HG02610 (cell line): ENCODE data around the gene LIN37.
"Not testable (repeated sequence)": the region's sequence is repeated elsewhere in the genome, so short reads cannot be mapped to it uniquely, and the experiment has no call there.

ENCODE experiments used
- ATAC-seq: cut with Tn5 transposase; IDR thresholded peaks from one replicate; pipeline ENCODE4 v1.9.1; 2021; ENCODE audit warnings: mild to moderate bottlenecking, moderate library complexity; ENCODE audit not compliant: unreplicated experiment

LIN37 gene

DNA sequence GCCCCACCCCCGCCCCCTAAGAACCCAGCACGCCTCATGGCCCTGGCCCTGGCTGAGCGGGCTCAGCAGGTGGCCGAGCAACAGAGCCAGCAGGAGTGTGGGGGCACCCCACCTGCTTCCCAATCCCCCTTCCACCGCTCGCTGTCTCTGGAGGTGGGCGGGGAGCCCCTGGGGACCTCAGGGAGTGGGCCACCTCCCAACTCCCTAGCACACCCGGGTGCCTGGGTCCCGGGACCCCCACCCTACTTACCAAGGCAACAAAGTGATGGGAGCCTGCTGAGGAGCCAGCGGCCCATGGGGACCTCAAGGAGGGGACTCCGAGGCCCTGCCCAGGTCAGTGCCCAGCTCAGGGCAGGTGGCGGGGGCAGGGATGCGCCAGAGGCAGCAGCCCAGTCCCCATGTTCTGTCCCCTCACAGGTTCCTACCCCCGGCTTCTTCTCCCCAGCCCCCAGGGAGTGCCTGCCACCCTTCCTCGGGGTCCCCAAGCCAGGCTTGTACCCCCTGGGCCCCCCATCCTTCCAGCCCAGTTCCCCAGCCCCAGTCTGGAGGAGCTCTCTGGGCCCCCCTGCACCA lies 38.9 kb downstream of the LIN37 start:
- ATAC-seq: no peak

DNA sequence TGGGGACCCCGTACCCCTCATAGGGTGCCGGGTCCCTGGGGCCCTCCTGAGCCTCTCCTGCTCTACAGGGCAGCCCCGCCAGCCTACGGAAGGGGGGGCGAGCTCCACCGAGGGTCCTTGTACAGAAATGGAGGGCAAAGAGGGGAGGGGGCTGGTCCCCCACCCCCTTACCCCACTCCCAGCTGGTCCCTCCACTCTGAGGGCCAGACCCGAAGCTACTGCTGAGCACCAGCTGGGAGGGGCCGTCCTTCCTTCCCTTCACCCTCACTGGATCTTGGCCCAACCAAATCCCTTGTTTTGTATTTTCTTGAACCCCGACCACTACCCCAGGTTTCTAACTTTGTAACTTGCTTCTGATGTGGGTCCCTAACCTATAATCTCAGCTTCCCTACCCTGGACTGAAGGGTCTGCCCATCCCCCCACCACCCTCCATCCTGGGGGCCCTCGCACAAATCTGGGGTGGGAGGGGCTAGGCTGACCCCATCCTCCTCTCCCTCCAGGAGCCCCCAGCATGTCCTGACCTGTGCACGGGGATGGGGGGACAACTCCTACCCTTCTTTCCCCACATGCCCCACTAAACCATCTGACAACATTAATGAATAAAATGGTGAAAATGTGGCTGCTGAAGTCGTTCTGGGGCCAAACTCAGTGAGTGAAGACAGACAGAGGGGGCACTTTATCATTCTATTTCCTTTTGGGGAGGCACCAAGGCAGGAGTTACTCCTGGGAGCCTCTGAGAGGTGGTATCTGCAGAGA lies 40.0 kb downstream of the LIN37 start:
- no peak for ATAC-seq

DNA sequence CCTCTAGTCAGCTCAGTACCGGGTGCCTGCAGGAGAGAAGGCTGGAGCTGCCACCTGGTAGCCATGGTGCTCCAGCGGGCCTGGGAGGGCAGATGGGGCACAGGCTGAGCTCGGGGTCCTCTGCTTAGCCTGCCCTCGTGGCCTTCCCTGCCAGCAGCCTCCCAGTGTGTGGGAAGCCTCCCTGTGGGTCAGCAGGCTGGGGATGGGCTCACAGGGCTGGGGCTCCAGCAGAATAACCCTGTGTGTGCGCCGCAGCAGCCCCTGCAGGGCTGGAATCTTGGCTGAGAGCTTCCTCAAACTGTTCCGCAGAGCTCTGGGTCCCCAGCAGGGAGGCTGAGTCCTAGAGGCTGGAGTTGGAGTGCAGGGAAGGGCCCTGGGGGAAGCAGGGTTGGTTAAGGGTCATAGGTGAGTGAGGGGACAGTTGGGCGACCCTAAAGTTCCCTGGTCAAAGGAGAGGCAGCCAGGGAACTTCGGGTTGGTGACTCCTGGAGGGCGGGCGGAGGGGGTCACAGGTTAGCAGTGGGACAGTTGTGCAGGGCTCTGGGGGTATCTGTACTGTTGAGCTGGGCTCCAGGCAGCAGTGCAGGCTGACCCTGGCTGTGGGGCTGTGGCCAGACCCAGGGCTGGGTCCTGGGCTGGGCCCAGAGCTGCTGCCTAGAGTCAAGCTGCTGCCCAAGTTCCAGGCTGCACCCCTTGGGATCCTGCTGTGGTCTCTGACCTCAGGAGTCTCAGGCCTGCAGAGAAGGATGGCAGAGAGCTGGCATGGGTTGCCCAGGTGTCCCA lies 41.0 kb downstream of the LIN37 start:
- no peak for ATAC-seq

DNA sequence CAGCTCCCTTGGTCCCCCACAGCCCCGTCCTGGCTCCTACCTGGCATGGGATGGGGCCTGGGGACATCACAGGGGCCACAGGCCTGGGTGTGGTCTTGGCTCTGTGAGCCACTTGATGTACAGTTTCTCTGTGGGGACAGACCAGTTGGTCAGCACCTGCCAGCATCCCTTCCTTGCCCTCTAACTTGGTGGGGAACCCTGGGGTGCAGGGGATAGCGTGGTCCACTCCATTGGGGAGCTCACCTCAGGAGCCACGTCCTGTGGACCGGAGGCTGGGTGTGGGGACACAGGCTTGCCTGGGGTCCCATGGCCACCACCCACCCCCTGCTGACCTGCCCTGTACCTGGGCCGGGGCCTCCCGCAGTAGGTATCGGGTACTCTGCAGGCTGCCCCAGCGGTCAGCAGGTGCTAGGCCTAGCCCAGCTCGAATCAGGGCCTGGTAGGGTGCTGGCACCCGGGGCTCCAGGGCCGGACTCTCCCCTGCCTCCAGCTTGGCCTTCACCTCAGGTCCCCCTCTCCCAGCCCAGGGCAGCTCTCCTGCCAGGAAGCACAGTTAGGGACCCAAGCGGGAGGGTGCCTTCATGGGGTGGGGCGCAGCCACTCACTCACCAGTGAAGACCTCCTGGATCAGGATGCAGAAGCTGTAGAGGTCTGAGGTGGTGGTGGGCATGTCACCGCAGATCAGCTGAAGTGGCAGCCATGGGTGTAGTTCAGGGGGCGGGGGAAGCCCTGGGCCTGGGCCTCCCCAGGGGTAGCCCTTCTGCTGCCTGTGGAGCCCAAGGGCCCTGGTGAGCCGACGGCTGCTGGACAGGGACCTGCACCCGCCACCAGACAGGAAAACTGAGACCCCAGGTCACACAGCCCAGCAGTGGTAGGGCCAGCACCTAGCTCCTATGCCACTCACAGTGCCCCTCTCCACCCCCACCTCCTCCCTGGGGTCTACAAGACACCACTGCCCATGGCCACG lies 41.9 kb downstream of the LIN37 start:
- no peak for ATAC-seq

DNA sequence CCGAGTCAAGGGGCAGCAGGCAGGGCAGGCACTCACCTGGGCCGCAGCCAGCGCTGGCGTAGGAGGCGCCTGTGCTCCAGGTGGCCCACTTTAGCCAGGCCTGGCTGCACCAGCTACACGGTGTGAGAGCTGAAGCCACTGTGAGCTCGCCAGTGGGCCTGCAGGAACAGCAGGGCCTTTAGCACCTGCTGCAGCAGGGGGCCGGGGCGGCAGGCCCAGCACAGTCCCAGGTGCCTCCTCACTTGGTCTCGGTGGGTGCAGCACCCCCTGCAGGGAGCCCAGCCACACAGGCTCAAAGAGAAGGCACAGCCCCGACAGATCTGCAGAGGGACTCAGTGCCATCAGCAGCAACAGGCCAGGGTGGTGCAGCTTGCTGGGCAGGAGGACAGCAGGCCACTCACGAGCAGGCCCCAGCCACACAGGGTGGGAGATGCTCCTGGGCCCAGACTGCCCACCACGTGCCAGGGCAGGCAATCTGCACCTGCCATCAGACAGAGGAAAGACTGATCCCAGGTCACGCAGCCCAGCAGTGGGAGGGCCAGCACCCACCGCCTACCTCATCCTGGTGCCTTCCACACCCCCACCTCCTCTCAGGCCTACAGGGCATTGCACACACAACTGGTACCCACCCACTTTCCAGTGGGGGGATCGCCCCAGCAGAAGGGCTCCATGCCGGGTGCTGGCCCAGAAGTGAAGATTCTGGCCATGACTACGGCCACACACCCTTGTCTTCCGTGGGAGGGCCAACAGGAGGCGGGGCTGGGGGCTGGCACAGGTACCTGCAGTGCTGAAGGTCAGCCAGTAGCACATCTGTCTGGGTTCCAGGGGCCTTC lies 42.8 kb downstream of the LIN37 start:
- no peak for ATAC-seq

DNA sequence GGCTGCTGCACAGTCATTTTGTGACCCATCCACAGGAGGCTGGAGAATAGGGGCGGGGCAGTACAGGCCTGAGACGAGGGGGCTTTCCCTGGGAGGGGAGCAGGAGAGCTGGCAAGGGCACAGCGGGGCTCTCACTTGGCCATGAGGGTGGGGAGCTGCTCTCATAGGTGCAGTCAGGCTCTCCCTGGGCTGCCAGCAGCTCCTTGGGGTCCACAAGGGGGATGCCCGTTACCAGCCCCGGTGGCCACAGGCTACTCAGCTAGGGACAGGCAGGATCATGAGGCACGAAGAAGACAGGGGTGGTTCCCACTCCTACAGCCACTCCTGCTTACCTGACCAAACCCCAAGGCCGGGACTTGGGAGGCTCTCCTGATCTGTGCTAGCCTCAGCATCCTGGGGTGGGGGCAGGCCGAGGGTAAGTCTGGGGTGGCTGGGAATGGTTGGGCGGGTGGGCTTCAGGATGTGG lies 43.5 kb downstream of the LIN37 start:
- ATAC-seq: no peak

DNA sequence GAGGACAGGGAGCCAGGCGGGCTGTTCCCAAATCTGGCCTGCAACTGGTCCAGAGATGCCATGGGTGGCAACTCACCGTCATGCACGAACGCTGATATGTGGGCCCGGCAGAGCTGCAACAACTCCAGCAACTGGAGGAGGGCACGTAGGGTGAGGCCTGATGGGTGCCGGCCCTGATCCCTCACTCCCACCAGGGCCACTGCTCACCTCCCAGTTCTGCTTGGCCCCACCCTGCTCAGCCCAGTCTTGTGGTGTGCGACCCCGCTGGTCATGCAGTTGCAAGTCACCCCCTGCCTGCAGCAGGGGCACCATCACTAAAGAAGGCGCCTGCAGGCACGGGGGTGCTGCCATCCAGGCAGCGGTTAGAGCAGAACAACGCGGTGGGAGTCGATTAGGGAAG lies 43.9 kb downstream of the LIN37 start:
- ATAC-seq: no peak

DNA sequence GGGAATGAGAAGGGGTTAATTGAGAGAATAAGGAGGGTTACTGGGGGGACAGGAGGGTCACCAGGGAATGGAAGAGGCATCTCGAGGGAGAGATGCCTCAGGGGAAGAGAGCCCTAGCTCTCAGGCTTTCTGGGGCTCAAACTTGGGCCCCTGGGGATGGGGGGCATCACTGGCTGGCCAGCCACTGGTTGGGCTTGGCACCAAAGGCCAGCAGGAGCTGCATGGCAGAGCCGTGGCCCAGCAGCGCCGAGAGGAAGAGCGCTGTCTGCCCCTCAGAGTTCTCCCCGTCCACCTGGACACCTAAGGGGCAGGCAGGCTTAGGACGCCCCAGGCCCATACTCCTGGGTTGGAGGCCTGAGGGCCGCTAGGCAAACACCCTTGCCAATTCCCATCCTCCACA lies 44.5 kb downstream of the LIN37 start:
- ATAC-seq: no peak

DNA sequence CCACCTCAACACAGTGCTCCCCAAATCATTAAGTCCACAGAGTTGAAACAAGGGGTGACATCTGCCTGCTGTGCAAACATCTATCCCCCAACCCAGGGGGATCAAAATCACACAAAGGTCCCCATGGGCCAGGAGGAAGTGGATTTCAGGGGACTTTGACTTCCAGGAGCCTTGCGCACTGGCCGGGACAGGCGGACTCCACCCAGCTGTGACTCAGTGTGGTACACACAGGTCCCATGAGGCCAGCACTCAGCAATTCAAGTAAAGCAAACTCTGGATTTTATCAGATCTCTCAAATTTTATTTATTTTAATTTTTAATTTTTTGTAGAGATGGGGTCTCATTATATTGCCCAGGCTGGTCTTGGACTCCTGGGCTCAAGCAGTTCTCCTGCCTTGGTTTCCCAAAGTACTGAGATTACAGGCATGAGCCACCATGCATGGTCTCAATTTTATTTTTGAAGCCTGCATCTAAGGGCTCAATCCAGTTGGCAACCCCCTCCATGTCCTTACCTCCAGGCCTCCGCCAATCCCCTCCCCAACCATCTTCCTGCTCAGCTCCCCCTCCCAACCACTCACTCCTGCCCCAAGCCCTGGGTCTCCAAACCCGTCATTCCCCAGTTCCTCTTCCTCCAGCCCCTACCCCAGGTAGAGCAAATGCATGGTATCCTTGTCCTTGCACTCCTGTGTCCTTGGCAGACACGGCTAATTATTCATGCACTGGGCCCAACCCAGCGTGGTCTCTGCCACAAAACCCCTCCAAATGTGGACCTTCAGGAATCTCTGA lies 45.2 kb downstream of the LIN37 start:
- no peak for ATAC-seq

DNA sequence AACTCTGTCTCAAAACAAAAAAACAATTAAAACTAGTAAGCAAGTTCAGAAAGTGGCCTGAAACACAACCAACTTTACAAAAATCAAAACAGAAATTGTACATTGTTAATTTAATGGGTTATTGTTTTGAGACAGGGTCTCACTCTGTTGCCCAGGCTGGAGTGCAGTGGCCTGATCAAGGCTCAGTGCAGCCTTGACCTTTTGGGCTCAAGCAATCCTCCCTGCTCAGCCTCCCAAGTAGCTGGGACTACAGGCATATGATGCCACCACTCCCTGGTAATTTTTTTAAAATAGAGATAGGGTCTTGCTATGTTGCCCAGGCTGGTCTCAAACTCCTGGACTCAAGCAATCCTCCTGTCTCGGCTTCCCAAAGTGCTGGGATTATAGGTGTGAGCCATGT lies 47.2 kb downstream of the LIN37 start:
- ATAC-seq: not testable (repeated sequence)

DNA sequence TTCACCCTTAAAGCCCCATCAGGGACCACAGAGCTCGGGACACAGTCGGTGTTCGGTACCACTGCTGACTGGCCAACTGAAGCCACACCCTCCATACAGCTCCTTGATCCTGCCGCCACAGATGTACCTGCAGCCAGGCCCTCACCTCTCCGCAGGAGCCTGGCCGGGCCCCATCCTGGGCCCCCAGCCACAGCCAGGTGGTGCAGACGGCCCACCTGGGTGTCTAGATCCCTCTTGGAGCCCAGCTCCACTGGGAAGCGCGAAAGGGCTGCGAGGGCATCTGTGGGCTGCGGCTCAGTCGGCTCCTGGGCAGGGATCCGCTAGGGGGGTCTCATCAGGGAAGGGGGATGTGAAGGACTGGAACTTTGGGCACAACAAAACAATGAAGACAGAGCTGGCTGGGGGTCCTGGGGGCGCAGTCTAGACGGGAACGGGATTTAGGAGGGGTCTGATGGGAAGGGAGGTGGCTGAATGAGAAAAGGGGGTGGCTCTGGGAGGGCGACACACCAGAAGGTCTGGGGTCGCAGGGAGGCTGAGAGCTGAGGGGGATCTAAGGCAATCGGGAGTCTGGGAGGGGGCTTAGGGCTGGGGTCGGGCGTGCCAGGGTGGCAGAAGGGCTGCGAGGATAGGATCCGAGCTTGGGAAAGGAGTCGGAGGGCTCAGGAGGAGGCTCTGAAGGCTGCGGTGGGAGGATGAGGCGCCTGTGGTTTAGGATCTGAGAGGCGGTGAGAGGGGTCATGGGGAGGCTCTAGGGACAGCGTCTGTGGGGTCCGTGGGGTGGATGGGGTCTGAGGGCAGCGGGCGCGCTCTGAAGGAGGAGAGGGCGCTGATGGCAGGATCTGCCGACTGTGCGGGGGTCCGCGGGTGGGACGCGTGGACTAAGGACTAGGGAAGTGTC lies 48.5 kb downstream of the LIN37 start:
- ATAC-seq: no peak

DNA sequence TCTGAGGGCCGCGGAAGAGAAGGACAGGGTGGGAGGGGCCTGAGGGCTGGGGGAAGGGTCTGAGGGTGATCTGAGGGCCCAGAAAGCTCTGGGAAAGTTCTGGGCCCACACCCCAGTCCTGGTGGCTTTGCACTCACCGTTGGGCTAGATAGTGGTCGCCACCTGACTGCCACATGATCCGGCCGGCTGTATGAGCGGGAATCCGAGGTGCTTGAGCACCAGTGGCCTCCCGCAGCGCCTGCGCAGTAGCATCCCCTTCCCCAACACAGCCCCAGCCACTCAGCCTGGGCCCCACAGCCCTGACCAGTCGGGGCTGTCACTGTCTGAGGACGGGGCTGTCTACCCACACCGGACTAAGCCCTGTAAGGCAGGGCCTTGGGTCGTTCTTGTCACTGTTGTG lies 49.3 kb downstream of the LIN37 start:
- no peak for ATAC-seq

DNA sequence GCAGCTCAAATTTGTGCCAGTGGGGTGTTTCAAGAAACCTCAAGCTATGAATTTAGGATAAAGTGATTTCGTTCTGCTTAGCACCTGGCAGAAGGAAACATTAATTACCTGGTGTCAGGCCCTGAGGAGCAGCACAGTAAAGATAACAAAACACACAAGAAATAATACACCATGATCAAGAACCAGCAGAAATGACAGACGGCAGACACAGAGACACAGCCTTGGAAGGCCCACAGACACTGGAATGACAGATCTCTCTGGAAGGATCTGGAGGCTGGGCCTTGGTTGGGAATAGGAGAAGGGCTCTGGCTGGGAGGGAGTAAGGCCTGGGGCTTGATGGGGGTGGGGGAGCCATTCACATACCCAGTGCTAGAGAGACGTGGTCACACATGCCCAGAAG lies 53.5 kb downstream of the LIN37 start:
- no peak for ATAC-seq
